WTC11 (cell line): ENCODE measurements around the gene PLEKHM1. TPM values are rescaled to one million over a fixed set of nuclear protein-coding genes. Genes with fewer than 3 reads are reported as not detected.
A peak's percentile ranks its signal among the peaks of the same experiment; 100 is the strongest.

Experiments
- ATAC-seq: fragments of 200-7000 bp; cut with Tn5 transposase; 2 replicates; pipeline ENCODE4 v1.10.0; 2021; ENCODE audit warnings: mild to moderate bottlenecking, moderate library complexity
- CTCF ChIA-PET: fragments of 300-600 bp; sonication (Branson Sonifier 250); formaldehyde crosslinking; loops from one replicate; lab custom pipeline; 2021; ENCODE audit warnings: antibody characterized with exemption; lab: Charles Lee
- POLR2A ChIA-PET: fragments of 350-600 bp; sonication (Branson Sonifier 250); formaldehyde crosslinking; loops from one replicate; lab custom pipeline; 2021; ENCODE audit warnings: antibody characterized with exemption; lab: Charles Lee
- DNase-seq: peaks from one replicate; pipeline ENCODE4 v3.0.0; 2021; ENCODE audit warnings: low spot score
- H3K27ac Mint-ChIP-seq: 2 replicates; pipeline ENCODE4 v1.8.0; 2021; ENCODE audit warnings: mixed read lengths
- H3K27me3 Mint-ChIP-seq: 2 replicates; pipeline ENCODE4 v1.8.0; 2021; ENCODE audit warnings: low read depth, mild to moderate bottlenecking, moderate library complexity, mixed read lengths
- H3K36me3 Mint-ChIP-seq: 2 replicates; pipeline ENCODE4 v1.8.0; 2021; ENCODE audit warnings: mixed read lengths
- H3K4me1 Mint-ChIP-seq: 2 replicates; pipeline ENCODE4 v1.8.0; 2022; ENCODE audit warnings: mixed read lengths
- H3K4me3 Mint-ChIP-seq: 2 replicates; pipeline ENCODE4 v1.8.0; 2021; ENCODE audit warnings: mild to moderate bottlenecking, moderate library complexity, mixed read lengths
- H3K9me3 Mint-ChIP-seq: 2 replicates; pipeline ENCODE4 v1.8.0; 2021; ENCODE audit warnings: mixed read lengths
- CBFB ChIP-seq: sonication (generic); formaldehyde crosslinking; IDR thresholded peaks from 2 replicates; pipeline ENCODE4 v1.8.1; 2022; ENCODE audit warnings: mild to moderate bottlenecking, low read depth, missing genetic modification reagents
- CREM ChIP-seq: sonication (generic); formaldehyde crosslinking; IDR thresholded peaks from 2 replicates; pipeline ENCODE4 v1.8.1; 2022; ENCODE audit warnings: mild to moderate bottlenecking, missing genetic modification reagents, moderate library complexity
- CTCF ChIP-seq: fragments of 200-600 bp; IDR thresholded peaks from 2 replicates; pipeline ENCODE4 v1.8.0; 2022; ENCODE audit warnings: antibody characterized with exemption
- E2F5 ChIP-seq: sonication (generic); formaldehyde crosslinking; IDR thresholded peaks from 2 replicates; pipeline ENCODE4 v1.8.1; 2022; ENCODE audit warnings: mild to moderate bottlenecking, moderate library complexity, missing genetic modification reagents
- FOXK1 ChIP-seq: sonication (generic); formaldehyde crosslinking; IDR thresholded peaks from 2 replicates; pipeline ENCODE4 v1.8.0; 2022; ENCODE audit warnings: mild to moderate bottlenecking, moderate library complexity, missing genetic modification reagents
- GABPB1 ChIP-seq: sonication (generic); formaldehyde crosslinking; IDR thresholded peaks from 2 replicates; pipeline ENCODE4 v1.8.1; 2023; ENCODE audit warnings: mild to moderate bottlenecking, missing genetic modification reagents
- HMGXB4 ChIP-seq: sonication (generic); formaldehyde crosslinking; IDR thresholded peaks from 2 replicates; pipeline ENCODE4 v1.8.1; 2023; ENCODE audit warnings: mild to moderate bottlenecking, moderate library complexity, missing genetic modification reagents
- PRRX2 ChIP-seq: fragments of 250-450 bp; sonication (Bioruptor Pico); IDR thresholded peaks from 2 replicates; pipeline ENCODE4 v1.8.0; 2021; ENCODE audit warnings: mild to moderate bottlenecking
- RELA ChIP-seq: sonication (generic); formaldehyde crosslinking; IDR thresholded peaks from 2 replicates; pipeline ENCODE4 v1.8.1; 2022; ENCODE audit warnings: missing genetic modification reagents, mild to moderate bottlenecking, borderline replicate concordance
- RORB ChIP-seq: fragments of 250-450 bp; sonication (Bioruptor Pico); IDR thresholded peaks from 2 replicates; pipeline ENCODE4 v1.9.0; 2021; ENCODE audit warnings: mild to moderate bottlenecking
- ZNF281 ChIP-seq: sonication (generic); formaldehyde crosslinking; IDR thresholded peaks from 2 replicates; pipeline ENCODE4 v1.8.0; 2023; ENCODE audit warnings: mild to moderate bottlenecking, missing genetic modification reagents
- total RNA-seq: library from RNA; stranded (reverse); gene quantifications from 3 replicates; pipeline ENCODE4 v1.2.3, GENCODE V29; 2021
- TF ChIP-seq, protein P1 (sequence below): sonication (generic); formaldehyde crosslinking; IDR thresholded peaks from 2 replicates; pipeline ENCODE4 v1.8.1; 2022; ENCODE audit warnings: low read depth, mild to moderate bottlenecking, moderate library complexity, missing genetic modification reagents, borderline replicate concordance
- TF ChIP-seq, protein P2 (sequence below): sonication (generic); formaldehyde crosslinking; conservative IDR thresholded peaks from 2 replicates; pipeline ENCODE4 v1.8.1; 2023; ENCODE audit warnings: mild to moderate bottlenecking, low read depth, missing genetic modification reagents, moderate library complexity
- TF ChIP-seq, protein P3 (sequence below): sonication (generic); formaldehyde crosslinking; IDR thresholded peaks from 2 replicates; pipeline ENCODE4 v1.8.0; 2022; ENCODE audit warnings: mild to moderate bottlenecking, missing genetic modification reagents

The PLEKHM1 gene
- total RNA-seq, 1 experiment from 2014 or later, result 19.6 TPM

GRCh38 chr17:45425984-45426413 is 64.5 kb downstream of the PLEKHM1 start:
- H3K27ac Mint-ChIP-seq, result no peak overlapping the region
- POLR2A ChIA-PET, result interaction anchor here (1.3 to 1.4 kb wide), 3 partner anchors 22 to 29 kb away, joined by 3 to 6 read pairs (median 3); no protein-coding TSS in a partner anchor
- H3K36me3 Mint-ChIP-seq, result peaks cover 4% of the 10 kb centered on the region
- peaks cover 4% of the 10 kb centered on the region for H3K9me3 Mint-ChIP-seq
- no peak for ATAC-seq
- peak overlapping the region; percentile 68 for H3K4me3 Mint-ChIP-seq
- CTCF ChIA-PET, result interaction anchor here (0.5 to 4.8 kb wide), 32 partner anchors 9 to 291 kb away, joined by 3 to 133 read pairs (median 6); partner anchors contain the start of genes ACBD4 and MAP3K14
- TF ChIP-seq, protein P1, sequence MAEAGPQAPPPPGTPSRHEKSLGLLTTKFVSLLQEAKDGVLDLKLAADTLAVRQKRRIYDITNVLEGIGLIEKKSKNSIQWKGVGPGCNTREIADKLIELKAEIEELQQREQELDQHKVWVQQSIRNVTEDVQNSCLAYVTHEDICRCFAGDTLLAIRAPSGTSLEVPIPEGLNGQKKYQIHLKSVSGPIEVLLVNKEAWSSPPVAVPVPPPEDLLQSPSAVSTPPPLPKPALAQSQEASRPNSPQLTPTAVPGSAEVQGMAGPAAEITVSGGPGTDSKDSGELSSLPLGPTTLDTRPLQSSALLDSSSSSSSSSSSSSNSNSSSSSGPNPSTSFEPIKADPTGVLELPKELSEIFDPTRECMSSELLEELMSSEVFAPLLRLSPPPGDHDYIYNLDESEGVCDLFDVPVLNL (CRISPR knock-in tag), result no peak
- TF ChIP-seq, protein P2, sequence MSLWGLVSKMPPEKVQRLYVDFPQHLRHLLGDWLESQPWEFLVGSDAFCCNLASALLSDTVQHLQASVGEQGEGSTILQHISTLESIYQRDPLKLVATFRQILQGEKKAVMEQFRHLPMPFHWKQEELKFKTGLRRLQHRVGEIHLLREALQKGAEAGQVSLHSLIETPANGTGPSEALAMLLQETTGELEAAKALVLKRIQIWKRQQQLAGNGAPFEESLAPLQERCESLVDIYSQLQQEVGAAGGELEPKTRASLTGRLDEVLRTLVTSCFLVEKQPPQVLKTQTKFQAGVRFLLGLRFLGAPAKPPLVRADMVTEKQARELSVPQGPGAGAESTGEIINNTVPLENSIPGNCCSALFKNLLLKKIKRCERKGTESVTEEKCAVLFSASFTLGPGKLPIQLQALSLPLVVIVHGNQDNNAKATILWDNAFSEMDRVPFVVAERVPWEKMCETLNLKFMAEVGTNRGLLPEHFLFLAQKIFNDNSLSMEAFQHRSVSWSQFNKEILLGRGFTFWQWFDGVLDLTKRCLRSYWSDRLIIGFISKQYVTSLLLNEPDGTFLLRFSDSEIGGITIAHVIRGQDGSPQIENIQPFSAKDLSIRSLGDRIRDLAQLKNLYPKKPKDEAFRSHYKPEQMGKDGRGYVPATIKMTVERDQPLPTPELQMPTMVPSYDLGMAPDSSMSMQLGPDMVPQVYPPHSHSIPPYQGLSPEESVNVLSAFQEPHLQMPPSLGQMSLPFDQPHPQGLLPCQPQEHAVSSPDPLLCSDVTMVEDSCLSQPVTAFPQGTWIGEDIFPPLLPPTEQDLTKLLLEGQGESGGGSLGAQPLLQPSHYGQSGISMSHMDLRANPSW, result no peak
- TF ChIP-seq GABPB1 (no peak), FOXK1 (CRISPR knock-in tag) (no peak), CBFB (CRISPR knock-in tag) (no peak), RORB (CRISPR knock-in tag) (no peak), ZNF281 (CRISPR knock-in tag) (no peak), CREM (no peak), HMGXB4 (CRISPR knock-in tag) (no peak), CTCF (0 out of 2 replicates have a peak, but pooled peaks have one; percentile 5), E2F5 (CRISPR knock-in tag) (no peak), RELA (CRISPR knock-in tag) (no peak), PRRX2 (no peak)
- TF ChIP-seq, protein P3, sequence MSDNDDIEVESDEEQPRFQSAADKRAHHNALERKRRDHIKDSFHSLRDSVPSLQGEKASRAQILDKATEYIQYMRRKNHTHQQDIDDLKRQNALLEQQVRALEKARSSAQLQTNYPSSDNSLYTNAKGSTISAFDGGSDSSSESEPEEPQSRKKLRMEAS, result 0 out of 2 replicates have a peak, but pooled peaks have one; percentile 21
- DNase-seq, result no peak
- peaks cover 44% of the 10 kb centered on the region for H3K27me3 Mint-ChIP-seq
- H3K4me1 Mint-ChIP-seq, result peaks cover 36% of the 10 kb centered on the region
